OCI-LY7 (cell line): ENCODE measurements around the gene AMOTL2.

Source experiments
- CTCF ChIP-seq: fragments of 200-600 bp; sonication (generic); conservative IDR thresholded peaks from 2 replicates; pipeline ENCODE4 v1.5.1; 2014; ENCODE audit warnings: mild to moderate bottlenecking, antibody characterized with exemption, low read length, moderate library complexity, mixed read lengths
- EZH2phosphoT487 ChIP-seq: fragments of 200-600 bp; sonication (generic); IDR thresholded peaks from 2 replicates; pipeline ENCODE4 v1.6.1; 2018; ENCODE audit warnings: low read depth, borderline replicate concordance, mild to moderate bottlenecking, mixed run types, antibody characterized with exemption, low read length, moderate library complexity, mixed read lengths

- TF ChIP-seq CTCF = no peak
- no peak for TF ChIP-seq EZH2phosphoT487
These were observed 48.9 kb upstream of the AMOTL2 start for GRCh38 chr3:134423153-134423552.
